Suprapubic skin (tissue), 4 donors: ENCODE data around the gene PA2G4. TPM values are rescaled to one million over a fixed set of nuclear protein-coding genes. Genes with fewer than 3 reads are reported as not detected.
"Not testable (repeated sequence)": the region's sequence is repeated elsewhere in the genome, so short reads cannot be mapped to it uniquely, and the experiment has no call there.

Experiments
- DNase-seq, 2 donors: peaks; one replicate each; pipeline ENCODE4 v3.0.0-alpha.2; 2019; ENCODE audit warnings: low spot score in 2 of 2
- H3K27ac ChIP-seq: fragments of 200-600 bp; sonication (generic); one replicate; pipeline ENCODE4 v1.5.1; 2019
- H3K27me3 ChIP-seq: fragments of 200-600 bp; sonication (generic); one replicate; pipeline ENCODE4 v1.5.1; 2019
- H3K36me3 ChIP-seq: fragments of 200-600 bp; sonication (generic); one replicate; pipeline ENCODE4 v1.5.1; 2019
- H3K4me1 ChIP-seq: fragments of 200-600 bp; sonication (generic); one replicate; pipeline ENCODE4 v1.5.1; 2019
- H3K4me3 ChIP-seq: fragments of 200-600 bp; sonication (generic); one replicate; pipeline ENCODE4 v1.5.1; 2019; ENCODE audit warnings: mild to moderate bottlenecking
- H3K9me3 ChIP-seq: fragments of 200-600 bp; sonication (generic); one replicate; pipeline ENCODE4 v1.5.1; 2019
- CTCF ChIP-seq, 2 donors: fragments of 200-600 bp in 1 of 2; fragments of 450-650 bp in 1 of 2; sonication (generic) in 1 of 2; IDR thresholded peaks; one replicate each; pipeline ENCODE4 v1.5.1; 2016 to 2019; ENCODE audit warnings: antibody characterized with exemption in 2 of 2, mild to moderate bottlenecking in 1 of 2, moderate library complexity in 1 of 2
- EP300 ChIP-seq: sonication (generic); formaldehyde crosslinking; IDR thresholded peaks from one replicate; pipeline ENCODE4 v1.6.1; 2017; ENCODE audit warnings: antibody characterized with exemption
- POLR2A ChIP-seq, 2 donors: fragments of 450-650 bp; IDR thresholded peaks; one replicate each; pipeline ENCODE4 v1.6.1; 2017; ENCODE audit warnings: antibody characterized with exemption in 2 of 2, mild to moderate bottlenecking in 2 of 2, moderate library complexity in 2 of 2
- POLR2AphosphoS5 ChIP-seq, 3 donors: sonication (generic); formaldehyde crosslinking; IDR thresholded peaks; one replicate each; pipeline ENCODE4 v1.6.1; 2017; ENCODE audit warnings: antibody characterized with exemption in 3 of 3
- WGBS: methylation state at CpG from one replicate; pipeline ENCODE4 v1.1.5; 2018; 5-methylcytosine and 5-hydroxymethylcytosine counted together
- total RNA-seq, 4 donors: library from RNA; depleted of rRNA; stranded (reverse); fragments of >200 nt; gene quantifications; one replicate each; pipeline ENCODE4 v1.1.0, GENCODE V29; 2016

The PA2G4 gene
- total RNA-seq = 100 to 1,000 TPM; 103 to 153 (median 117) TPM

GRCh38 chr12:56104109-56104814 is at the start of gene PA2G4:
Gene PA2G4, plus strand, starts transcription at chr12:56104559. Its CDS starts 179 bp downstream, at chr12:56104738.
- Histone ChIP-seq H3K27me3 (no peaks in the 10 kb centered on the region), H3K9me3 (no peaks in the 10 kb centered on the region), H3K4me1 (peaks cover 34% of the 10 kb centered on the region), H3K4me3 (peak within 1 kb of the TSS; percentile 85), H3K36me3 (peaks cover 44% of the 10 kb centered on the region), H3K27ac (peak within 1 kb of the TSS; percentile 93)
- peak; percentile 97 to 98 for DNase-seq
- under 1% methylated on average over 49 of the region's 60 CpGs for WGBS
- TF ChIP-seq EP300 = no peak
- peak in 2 of 3 donors; percentile 74 to 83 for TF ChIP-seq POLR2AphosphoS5 (IDR thresholded peaks at IDR 0.05)
- TF ChIP-seq POLR2A (IDR thresholded peaks at IDR 0.05) = peak; percentile 41 to 80
- TF ChIP-seq CTCF (IDR thresholded peaks at IDR 0.05) = no peak

GRCh38 chr12:56059964-56060363 is 44.4 kb upstream of the PA2G4 start:
- DNase-seq, H3K27ac ChIP-seq, H3K9me3 ChIP-seq, H3K4me1 ChIP-seq, H3K27me3 ChIP-seq, H3K36me3 ChIP-seq, H3K4me3 ChIP-seq: not testable (repeated sequence)
- WGBS = 91% methylated on average over 8 of the region's 8 CpGs

GRCh38 chr12:56061982-56062381 is 42.4 kb upstream of the PA2G4 start:
- no peak overlapping the region for H3K27ac ChIP-seq
- no peak for DNase-seq
- TF ChIP-seq CTCF (IDR thresholded peaks at IDR 0.05) = no peak
- TF ChIP-seq EP300 = no peak
- no peak for TF ChIP-seq POLR2AphosphoS5 (IDR thresholded peaks at IDR 0.05)
- TF ChIP-seq POLR2A (IDR thresholded peaks at IDR 0.05) = no peak
- no peaks in the 10 kb centered on the region for H3K9me3 ChIP-seq
- no peak overlapping the region for H3K4me3 ChIP-seq
- H3K36me3 ChIP-seq = no peaks in the 10 kb centered on the region
- no peaks in the 10 kb centered on the region for H3K27me3 ChIP-seq
- WGBS = 75% methylated on average over 5 of the region's 5 CpGs
- no peaks in the 10 kb centered on the region for H3K4me1 ChIP-seq

- no peak overlapping the region for H3K27ac ChIP-seq
- H3K4me1 ChIP-seq = no peaks in the 10 kb centered on the region
- TF ChIP-seq CTCF (IDR thresholded peaks at IDR 0.05) (no peak), POLR2AphosphoS5 (IDR thresholded peaks at IDR 0.05) (no peak), EP300 (no peak), POLR2A (IDR thresholded peaks at IDR 0.05) (no peak)
- no peak overlapping the region for H3K4me3 ChIP-seq
- no peaks in the 10 kb centered on the region for H3K27me3 ChIP-seq
- no peaks in the 10 kb centered on the region for H3K9me3 ChIP-seq
- no peaks in the 10 kb centered on the region for H3K36me3 ChIP-seq
- DNase-seq = no peak
Measured at GRCh38 chr12:56062996-56063395, 41.4 kb upstream of the PA2G4 start.

- WGBS = 65% methylated on average over 4 of the region's 4 CpGs
- Histone ChIP-seq H3K4me1 (no peaks in the 10 kb centered on the region), H3K4me3 (no peak overlapping the region), H3K27me3 (no peaks in the 10 kb centered on the region), H3K36me3 (no peaks in the 10 kb centered on the region), H3K27ac (no peak overlapping the region), H3K9me3 (no peaks in the 10 kb centered on the region)
- DNase-seq = no peak
- TF ChIP-seq POLR2A (IDR thresholded peaks at IDR 0.05) = no peak
- TF ChIP-seq POLR2AphosphoS5 (IDR thresholded peaks at IDR 0.05) = no peak
- no peak for TF ChIP-seq CTCF (IDR thresholded peaks at IDR 0.05)
- TF ChIP-seq EP300 = no peak
Measured at GRCh38 chr12:56071648-56072047, 32.7 kb upstream of the PA2G4 start.

GRCh38 chr12:56074396-56074795 is 30.0 kb upstream of the PA2G4 start:
- Histone ChIP-seq H3K4me3 (no peak overlapping the region), H3K36me3 (no peaks in the 10 kb centered on the region), H3K9me3 (no peaks in the 10 kb centered on the region), H3K27me3 (no peaks in the 10 kb centered on the region), H3K4me1 (peaks cover 9% of the 10 kb centered on the region), H3K27ac (no peak overlapping the region)
- DNase-seq = no peak
- TF ChIP-seq CTCF (IDR thresholded peaks at IDR 0.05) = no peak
- TF ChIP-seq POLR2A (IDR thresholded peaks at IDR 0.05) = no peak
- TF ChIP-seq EP300 = no peak
- TF ChIP-seq POLR2AphosphoS5 (IDR thresholded peaks at IDR 0.05) = no peak
- 86% methylated on average over 5 of the region's 5 CpGs for WGBS

- not testable (repeated sequence) for H3K36me3 ChIP-seq, DNase-seq, H3K4me3 ChIP-seq, H3K9me3 ChIP-seq, H3K27me3 ChIP-seq, H3K27ac ChIP-seq
- 82% methylated on average over 9 of the region's 9 CpGs for WGBS
- peaks cover 31% of the 10 kb centered on the region for H3K4me1 ChIP-seq
Measured at GRCh38 chr12:56077966-56078365, 26.4 kb upstream of the PA2G4 start.
